Measurements from ENCODE around the gene PIP5KL1. TPM values are rescaled to one million over a fixed set of nuclear protein-coding genes. Genes with fewer than 3 reads are reported as not detected.

The PIP5KL1 gene
- polyA plus RNA-seq, 3 donors from 2014 or later = 0.14 to 0.18 TPM; not detected in 1

DNA sequence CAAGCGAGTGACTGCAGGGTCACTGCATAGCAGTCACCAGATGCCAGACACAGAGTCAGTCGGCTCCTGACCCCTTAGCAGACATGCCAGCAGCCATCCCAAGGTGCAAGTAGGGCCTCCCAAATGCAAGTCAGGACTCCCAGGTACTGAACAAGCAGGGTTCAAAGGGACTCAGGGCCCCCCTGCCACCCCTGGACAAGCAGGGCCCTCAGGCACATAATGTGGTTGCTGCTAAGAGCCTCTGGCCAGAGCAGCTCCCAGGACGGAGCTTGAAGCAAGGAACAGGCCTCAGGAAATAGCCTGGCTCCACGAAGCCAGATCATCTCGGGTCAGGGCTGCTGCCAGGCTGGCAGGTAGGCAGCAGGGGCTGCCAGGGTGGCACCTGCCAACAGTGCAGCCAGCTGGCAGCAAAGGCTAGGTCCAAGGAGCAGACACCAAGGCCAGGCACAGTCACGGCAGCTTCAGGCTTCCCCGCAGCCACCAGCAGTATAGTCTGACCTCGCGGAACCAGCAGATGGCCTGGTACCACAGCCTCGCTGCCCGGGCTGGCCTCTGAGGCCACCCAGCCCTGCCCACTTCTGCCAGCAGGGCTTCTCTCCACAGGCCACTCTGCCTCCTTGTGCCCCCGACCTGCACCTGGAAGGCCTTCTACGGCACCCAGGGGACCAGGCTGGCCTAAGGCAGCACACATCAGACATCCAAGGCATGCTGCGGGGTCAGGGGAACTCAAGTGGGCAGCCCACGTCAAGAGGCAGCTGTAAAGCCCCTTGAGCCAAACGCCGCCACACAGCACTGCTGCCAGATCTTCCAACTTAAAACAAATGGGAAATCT is 42.8 kb upstream of the PIP5KL1 start:
- Mint-ChIP-seq H3K4me3 (peak overlapping the region in 1 of 5 donors; percentile 41), H3K9me3 (no peaks in the 10 kb centered on the region), H3K36me3 (no peaks in the 10 kb centered on the region), H3K27me3 (ENCODE audit: low read depth in 3 of 3) (peaks cover 0 to 4% (median 4%) of the 10 kb centered on the region in 3 donors), H3K4me1 (peaks cover 47 to 48% of the 10 kb centered on the region in 2 donors), H3K27ac (peak overlapping the region in 2 of 6 donors; percentile 16 to 49)
- DNase-seq = no peak

DNA sequence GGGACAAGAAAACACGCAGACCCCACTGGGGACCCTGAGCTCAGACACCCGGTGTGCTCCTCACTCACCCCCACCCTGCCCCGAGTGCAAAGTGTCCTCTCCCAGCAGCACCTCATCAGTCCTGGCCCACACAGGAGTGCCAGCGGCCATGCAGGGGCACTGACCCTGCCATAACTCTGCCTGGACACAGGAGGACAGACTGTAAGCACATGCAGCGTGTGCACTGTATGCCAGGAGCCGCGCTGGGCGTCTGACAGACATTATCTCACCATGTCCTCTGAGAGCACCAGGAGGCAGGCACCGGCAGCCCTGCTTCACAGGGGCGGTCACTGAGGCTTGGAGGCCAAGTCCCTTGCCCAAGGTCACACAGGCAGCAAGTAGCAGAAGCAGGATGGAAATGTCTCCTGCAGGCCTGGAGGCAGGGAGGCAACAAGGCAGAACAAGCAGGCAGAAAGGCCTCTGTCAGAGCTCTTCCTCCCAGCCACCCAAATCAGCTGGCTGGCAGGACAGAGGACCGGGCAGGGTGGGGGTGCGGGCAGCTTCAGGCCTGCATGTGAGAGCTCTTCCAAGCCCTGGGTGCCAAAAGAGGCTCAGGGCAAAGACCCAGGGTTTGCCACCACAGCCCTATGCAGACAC is 41.8 kb upstream of the PIP5KL1 start:
- Mint-ChIP-seq H3K4me1 (peaks cover 41 to 42% of the 10 kb centered on the region in 2 donors), H3K9me3 (no peaks in the 10 kb centered on the region), H3K27me3 (ENCODE audit: low read depth in 3 of 3) (peaks cover 0 to 5% (median 4%) of the 10 kb centered on the region in 3 donors), H3K27ac (peak overlapping the region in 2 of 6 donors; percentile 29 to 64), H3K4me3 (peak overlapping the region in 3 of 5 donors; percentile 8 to 25 (median 12)), H3K36me3 (no peaks in the 10 kb centered on the region)
- DNase-seq = no peak

DNA sequence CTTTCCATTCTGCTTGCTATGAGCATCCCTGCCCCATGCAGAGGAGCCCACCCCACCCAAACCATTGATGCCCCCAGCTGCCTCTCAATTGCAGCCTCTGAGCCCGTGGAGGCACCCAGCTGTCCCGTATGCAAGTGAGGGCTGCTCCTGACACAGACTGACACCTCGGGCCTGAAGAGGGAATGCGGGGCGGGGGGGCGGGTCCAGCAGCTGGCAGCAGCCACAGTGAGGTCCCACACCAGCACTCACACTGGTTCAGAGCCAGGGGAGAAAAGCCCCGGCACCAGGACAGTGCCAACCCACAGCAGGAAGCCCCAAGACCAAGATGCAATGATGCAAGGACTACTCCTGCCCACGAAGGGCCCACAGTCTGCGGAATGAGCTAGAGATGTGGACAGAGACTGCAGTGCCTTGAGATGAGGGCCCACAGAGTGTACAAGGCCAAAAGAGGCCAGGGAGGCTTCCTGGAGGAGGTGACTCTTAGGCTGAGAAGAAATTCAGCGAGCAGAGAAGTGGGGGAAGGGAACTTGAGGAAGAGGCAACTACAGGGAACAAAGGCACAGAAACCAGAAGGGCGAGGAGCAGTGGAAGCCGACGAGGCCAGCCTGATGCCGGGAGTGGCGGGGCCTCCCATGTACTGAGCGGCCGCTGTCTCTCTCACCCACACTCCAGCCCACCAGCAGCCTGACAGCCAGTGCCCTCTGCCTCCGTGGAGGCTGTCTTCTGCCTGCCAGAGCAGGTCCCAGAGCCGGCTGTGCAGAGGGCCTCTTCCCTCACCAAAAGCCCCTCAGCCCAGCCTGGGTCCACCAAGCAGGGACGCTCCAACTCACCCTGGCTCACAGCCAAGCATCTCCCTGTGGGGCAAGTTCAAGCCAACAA is 41.0 kb upstream of the PIP5KL1 start:
- no peaks in the 10 kb centered on the region for H3K9me3 Mint-ChIP-seq
- peak overlapping the region; percentile 43 to 83 (median 77) for H3K4me3 Mint-ChIP-seq
- H3K36me3 Mint-ChIP-seq = no peaks in the 10 kb centered on the region
- H3K27ac Mint-ChIP-seq = peak overlapping the region; percentile 69 to 95 (median 88)
- peaks cover 0 to 5% (median 4%) of the 10 kb centered on the region in 3 donors for H3K27me3 Mint-ChIP-seq (ENCODE audit: low read depth in 3 of 3)
- peaks cover 40 to 41% of the 10 kb centered on the region in 2 donors for H3K4me1 Mint-ChIP-seq
- DNase-seq = peak; percentile 48 to 63 (median 55)

DNA sequence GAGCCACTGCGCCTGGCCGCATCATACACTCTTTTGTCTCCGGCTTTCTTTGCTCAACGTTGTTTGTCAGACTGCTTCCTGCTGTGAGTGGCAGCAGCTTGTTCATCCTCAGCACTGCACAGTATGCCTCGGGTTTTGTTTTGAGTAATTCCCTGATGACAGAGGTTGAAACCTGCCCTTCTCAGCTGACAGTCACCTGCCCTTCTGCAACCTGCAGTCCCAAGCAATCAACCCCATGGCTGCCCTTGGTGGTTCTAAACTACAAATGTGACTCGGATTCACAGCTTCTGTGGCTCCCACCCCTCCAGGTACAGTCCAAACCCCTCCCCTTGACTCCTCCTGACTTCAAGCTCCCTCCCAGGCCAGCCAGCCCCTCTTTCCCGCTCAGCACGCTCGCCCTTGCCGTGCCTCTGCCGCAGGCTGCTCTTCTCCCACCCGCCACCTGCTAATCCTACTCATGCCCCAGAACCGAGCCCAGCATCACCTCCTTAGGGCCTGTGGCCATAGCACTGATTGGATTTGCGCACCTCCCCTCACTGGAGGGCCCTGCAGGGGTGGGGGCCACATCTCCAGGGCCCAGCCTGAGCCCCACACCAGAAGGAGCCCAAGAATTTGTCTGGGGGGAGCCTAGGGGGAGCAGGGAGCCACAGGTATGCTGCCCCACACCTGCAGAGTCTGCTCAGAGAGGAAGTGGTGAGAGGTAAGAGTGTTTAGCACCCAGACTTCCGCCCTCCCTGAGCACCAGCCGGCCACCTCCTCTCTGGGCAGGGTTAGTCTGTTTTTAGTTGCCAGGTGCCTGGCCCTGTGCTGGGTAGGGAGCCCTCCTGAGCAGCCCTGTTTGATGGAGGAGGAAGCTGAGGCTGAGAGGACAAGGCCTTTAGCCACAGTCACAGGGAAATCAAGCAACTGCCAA is 40.1 kb upstream of the PIP5KL1 start:
- Mint-ChIP-seq H3K36me3 (no peaks in the 10 kb centered on the region), H3K27me3 (ENCODE audit: low read depth in 3 of 3) (peaks cover 0 to 5% (median 4%) of the 10 kb centered on the region in 3 donors), H3K4me3 (peak overlapping the region; percentile 6 to 79 (median 27)), H3K9me3 (no peaks in the 10 kb centered on the region), H3K4me1 (peaks cover 36 to 38% of the 10 kb centered on the region in 2 donors), H3K27ac (peak overlapping the region; percentile 42 to 95 (median 76))
- DNase-seq = peak in 2 of 3 donors; percentile 22 to 29

DNA sequence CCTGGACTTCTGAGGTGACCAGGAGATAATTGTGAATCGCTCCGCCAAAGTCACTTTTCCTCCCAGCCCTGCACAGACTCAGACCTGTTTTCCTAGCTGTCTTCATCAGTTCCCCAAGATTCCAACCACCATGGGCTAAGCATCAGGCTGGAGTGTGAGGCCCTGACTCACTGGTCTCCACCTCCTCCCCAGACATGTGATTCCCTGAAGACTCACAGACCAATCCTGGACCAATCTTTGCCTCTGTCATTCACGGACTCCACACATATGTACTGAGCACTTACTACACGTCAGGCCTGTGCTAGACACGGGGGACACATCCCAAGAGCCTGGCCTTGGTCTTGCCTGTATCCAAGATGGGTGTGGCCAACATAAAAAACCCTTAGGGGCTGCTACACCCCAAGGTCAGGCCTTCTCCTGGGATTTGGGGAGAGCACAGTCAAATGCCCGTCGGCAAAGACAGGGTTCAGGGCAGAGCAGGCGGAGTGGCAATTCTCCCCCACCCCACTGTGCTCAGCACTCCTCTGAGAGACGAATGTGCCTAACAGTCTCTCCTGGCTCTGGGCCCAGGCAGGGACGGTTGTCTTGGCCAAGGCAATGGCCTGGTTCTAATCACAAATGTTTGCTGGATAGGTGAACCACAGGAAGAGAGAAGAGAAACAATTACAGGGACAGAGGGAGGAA is 38.3 kb upstream of the PIP5KL1 start:
- Mint-ChIP-seq H3K27me3 (ENCODE audit: low read depth in 3 of 3) (peaks cover 0 to 5% (median 4%) of the 10 kb centered on the region in 3 donors), H3K9me3 (no peaks in the 10 kb centered on the region), H3K27ac (peak overlapping the region in 1 of 6 donors; percentile 6), H3K4me1 (peaks cover 32 to 36% of the 10 kb centered on the region in 2 donors), H3K4me3 (no peak overlapping the region), H3K36me3 (no peaks in the 10 kb centered on the region)
- no peak for DNase-seq

DNA sequence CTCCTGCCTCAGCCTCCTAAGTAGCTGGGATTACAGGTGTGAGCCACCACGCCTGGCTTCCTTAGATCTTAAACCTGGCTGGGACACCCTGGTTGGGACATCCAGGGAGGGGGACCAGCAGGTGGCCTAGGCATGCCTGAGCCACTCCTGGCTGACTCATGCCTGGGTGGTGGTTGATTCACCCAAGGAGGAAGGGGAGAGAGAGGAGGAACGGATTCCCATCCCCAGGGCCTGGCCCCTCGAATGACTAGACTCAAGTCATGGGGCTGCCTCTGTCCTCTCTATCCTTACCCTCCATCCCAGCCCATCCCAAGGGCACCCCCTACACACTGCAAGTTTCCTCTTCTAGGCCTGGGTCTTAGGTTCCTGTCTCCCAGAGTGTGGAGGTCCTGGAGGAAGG is 37.5 kb upstream of the PIP5KL1 start:
- no peaks in the 10 kb centered on the region for H3K9me3 Mint-ChIP-seq
- H3K27me3 Mint-ChIP-seq (ENCODE audit: low read depth in 3 of 3) = peaks cover 0 to 7% (median 4%) of the 10 kb centered on the region in 3 donors
- peaks cover 32 to 34% of the 10 kb centered on the region in 2 donors for H3K4me1 Mint-ChIP-seq
- DNase-seq = no peak
- peak overlapping the region in 1 of 6 donors; percentile 6 for H3K27ac Mint-ChIP-seq
- H3K4me3 Mint-ChIP-seq = no peak overlapping the region
- H3K36me3 Mint-ChIP-seq = no peaks in the 10 kb centered on the region

DNA sequence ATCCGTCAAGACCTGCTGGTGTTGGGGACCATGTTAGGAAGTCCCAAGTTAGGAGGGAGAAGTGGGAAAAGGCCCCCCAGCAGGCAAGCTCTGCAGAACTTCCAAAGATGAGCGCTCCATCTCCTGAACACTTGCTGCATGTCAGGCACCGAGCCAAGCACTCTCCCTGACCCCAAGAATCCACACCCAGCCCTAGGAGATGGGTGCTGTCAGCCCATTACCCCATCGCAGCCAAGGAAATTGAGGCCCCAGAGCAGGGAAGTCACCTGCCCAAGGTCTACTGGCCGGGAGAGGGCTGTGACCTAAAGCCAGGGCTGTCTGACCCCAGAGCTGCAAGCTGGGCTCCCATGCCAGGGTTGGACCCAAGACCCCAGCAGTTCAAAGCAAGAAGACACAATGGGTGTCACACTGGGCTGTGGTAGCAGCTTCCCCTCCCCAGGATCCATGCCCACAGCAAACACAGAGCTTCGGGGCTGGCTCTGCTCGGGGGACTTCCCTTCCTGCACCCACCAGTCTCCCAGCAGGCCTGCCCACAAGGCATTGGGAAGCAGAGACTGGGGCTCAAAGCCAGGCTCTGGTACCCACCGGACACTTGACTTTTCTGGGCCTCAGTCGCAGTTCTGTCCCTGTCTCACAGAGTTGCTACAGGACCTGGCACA is 36.7 kb upstream of the PIP5KL1 start:
- H3K27me3 Mint-ChIP-seq (ENCODE audit: low read depth in 3 of 3) = peaks cover 0 to 5% (median 4%) of the 10 kb centered on the region in 3 donors
- peaks cover 26 to 28% of the 10 kb centered on the region in 2 donors for H3K4me1 Mint-ChIP-seq
- H3K36me3 Mint-ChIP-seq = no peaks in the 10 kb centered on the region
- no peak for DNase-seq
- H3K27ac Mint-ChIP-seq = no peak overlapping the region
- H3K4me3 Mint-ChIP-seq = no peak overlapping the region
- no peaks in the 10 kb centered on the region for H3K9me3 Mint-ChIP-seq

DNA sequence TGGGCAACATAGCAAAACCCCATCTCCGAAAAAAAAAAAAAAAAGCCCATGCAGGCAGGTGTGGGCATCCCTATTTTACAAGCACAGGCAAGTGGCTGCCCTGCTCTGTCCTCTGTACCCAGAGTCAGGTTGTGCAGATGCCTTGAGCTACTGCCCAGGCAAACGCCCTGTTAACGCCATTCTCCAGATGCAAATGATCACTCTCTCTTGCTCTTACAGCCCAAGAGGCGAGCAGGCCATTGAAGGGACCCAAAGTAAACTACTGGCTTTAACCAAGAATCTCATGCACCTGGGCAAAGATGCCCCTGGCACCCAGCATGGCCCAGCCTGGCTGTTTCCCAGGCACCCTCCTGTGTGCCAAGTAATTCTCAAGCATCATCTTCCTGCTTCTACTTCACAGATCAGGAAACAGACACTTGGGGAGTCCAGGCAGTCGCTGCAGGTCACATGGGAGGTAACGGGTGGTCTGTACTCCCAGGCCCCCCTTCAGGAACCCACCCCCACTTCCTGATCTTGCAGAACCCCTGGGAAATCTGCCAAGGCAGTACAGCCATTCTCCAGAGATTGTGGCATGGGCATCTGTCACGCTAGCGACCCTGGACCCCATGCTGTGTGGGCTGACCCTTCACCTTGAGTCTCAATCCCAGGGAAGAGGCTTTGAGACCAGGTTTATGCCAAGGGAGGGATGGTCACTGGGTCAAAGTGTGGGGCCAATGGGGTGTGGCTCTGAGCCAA is 36.0 kb upstream of the PIP5KL1 start:
- Mint-ChIP-seq H3K27me3 (ENCODE audit: low read depth in 3 of 3) (peaks cover 0 to 4% (median 2%) of the 10 kb centered on the region in 3 donors), H3K4me1 (peaks cover 19 to 21% of the 10 kb centered on the region in 2 donors), H3K9me3 (no peaks in the 10 kb centered on the region), H3K4me3 (no peak overlapping the region), H3K36me3 (no peaks in the 10 kb centered on the region), H3K27ac (no peak overlapping the region)
- DNase-seq = no peak

DNA sequence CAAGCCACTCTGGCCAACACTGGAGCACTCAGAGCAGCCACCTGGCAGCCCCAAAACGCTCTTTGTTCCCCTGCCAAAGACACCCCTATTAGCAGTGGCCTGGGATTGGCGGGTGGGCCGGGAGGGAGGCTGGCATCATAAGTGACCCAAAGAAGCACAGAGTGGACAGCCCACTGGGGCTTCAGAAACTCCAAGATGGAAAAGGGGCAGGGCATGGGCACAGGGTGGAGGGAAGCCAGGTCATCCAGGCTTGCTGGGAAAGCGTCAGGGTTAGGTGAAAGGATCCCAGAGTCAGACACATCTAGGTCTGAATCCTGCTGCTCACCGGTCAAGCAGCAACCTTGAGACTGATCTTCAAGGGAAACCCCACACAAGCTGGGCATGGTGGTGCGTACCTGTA is 35.4 kb upstream of the PIP5KL1 start:
- peaks cover 12 to 15% of the 10 kb centered on the region in 2 donors for H3K4me1 Mint-ChIP-seq
- no peaks in the 10 kb centered on the region for H3K9me3 Mint-ChIP-seq

DNA sequence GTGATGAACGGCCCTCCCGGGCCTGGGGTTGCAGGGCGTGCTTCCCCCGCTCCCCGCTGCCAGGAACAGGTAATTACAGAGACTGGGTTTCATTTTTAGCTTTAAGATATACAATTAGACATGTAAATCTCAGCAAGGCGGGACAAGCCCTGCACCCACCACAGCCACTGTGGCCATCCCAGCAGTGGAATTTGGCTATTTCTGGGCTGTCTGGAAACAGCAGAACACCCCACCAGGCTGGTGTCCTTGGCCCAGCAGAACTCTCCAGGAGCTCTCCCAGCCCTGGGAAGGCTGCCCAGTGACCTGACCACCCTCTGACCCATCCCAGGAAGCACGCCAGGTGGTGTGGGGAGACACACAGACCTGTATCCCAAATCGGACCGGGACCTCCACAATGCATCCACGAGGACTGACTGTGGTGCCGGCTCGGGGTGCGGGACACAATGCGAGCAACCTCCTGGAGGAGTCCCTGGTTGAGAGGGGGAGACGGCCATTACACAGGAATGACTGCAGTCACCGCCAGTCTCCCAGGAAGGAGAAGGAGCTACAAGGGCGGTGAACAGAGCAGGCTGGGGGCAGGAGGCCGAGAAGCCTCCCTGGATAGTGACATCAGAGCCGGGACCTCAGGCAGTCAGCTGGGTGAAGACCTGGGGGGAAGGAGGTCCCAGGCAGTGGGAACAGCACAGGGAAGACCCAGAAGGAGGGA is 32.9 kb upstream of the PIP5KL1 start:
- DNase-seq = no peak
- Mint-ChIP-seq H3K9me3 (no peaks in the 10 kb centered on the region), H3K4me1 (peaks cover 0 to 7% of the 10 kb centered on the region in 2 donors), H3K4me3 (no peak overlapping the region), H3K36me3 (peaks cover 0 to 4% (median 0%) of the 10 kb centered on the region in 3 donors), H3K27ac (no peak overlapping the region), H3K27me3 (ENCODE audit: low read depth in 3 of 3) (peaks cover 0 to 4% (median 0%) of the 10 kb centered on the region in 3 donors)

More for the DNA sequence above, 35.4 kb upstream of the PIP5KL1 start:
- no peak overlapping the region for H3K4me3 Mint-ChIP-seq
- no peak overlapping the region for H3K27ac Mint-ChIP-seq
- H3K27me3 Mint-ChIP-seq (ENCODE audit: low read depth in 3 of 3) = peaks cover 0 to 4% (median 2%) of the 10 kb centered on the region in 3 donors
- H3K36me3 Mint-ChIP-seq = no peaks in the 10 kb centered on the region
- no peak for DNase-seq

DNA sequence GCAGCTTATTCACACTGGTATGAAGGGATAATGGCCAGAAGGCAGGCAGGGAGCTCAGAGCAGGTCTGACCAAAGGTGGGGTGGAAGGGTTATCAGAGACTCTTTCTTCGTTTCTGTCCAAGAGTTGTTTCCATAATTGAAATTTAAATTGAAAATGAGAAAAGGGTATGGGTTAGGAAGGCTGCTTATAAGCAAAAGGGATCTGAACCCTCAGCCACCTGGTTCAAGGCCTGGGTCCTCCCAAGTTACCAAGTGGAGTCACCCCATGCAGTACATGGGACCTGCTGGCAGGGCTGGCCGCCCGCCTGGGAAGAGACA is 32.4 kb upstream of the PIP5KL1 start:
- Mint-ChIP-seq H3K4me3 (no peak overlapping the region), H3K27me3 (ENCODE audit: low read depth in 3 of 3) (peaks cover 0 to 3% (median 0%) of the 10 kb centered on the region in 3 donors), H3K27ac (no peak overlapping the region), H3K4me1 (peaks cover 0 to 7% of the 10 kb centered on the region in 2 donors), H3K36me3 (peaks cover 0 to 4% (median 0%) of the 10 kb centered on the region in 3 donors), H3K9me3 (no peaks in the 10 kb centered on the region)
- no peak for DNase-seq

Data from immature natural killer cell (primary cell).